DND-41 (cell line): ENCODE measurements around the gene SPAG5.

Source experiments
- EZH2 ChIP-seq: IDR thresholded peaks from 3 replicates; pipeline ENCODE4 v1.6.1; 2012; ENCODE audit warnings: borderline replicate concordance, low read depth, mild to moderate bottlenecking, moderate library complexity, low read length, inconsistent platforms; ENCODE audit not compliant: severe bottlenecking
- TF ChIP-seq, protein P1 (sequence below): IDR thresholded peaks from 2 replicates; pipeline ENCODE4 v1.5.1; 2012; ENCODE audit warnings: borderline replicate concordance, low read length, moderate library complexity, mild to moderate bottlenecking; ENCODE audit not compliant: poor library complexity, severe bottlenecking; ENCODE audit errors: extremely low read depth

DNA sequence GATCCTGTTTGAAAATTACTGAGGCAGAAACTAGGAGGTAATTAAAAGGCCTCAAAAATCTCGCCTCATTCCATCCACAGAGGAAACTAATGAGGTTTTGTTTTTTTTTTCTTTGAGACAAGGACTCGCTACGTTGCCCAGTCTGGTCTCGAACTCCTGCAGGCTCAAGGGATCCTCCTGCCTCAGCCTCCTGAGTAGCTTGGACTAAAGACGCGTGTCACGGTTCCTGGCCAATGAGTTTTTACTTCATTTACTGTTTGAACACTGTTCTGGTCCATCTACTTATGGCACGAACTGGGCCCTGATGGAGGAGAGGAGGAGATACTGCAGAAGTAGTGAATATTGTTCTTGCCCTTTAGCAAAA is 46.7 kb upstream of the SPAG5 start:
- TF ChIP-seq, protein P1, sequence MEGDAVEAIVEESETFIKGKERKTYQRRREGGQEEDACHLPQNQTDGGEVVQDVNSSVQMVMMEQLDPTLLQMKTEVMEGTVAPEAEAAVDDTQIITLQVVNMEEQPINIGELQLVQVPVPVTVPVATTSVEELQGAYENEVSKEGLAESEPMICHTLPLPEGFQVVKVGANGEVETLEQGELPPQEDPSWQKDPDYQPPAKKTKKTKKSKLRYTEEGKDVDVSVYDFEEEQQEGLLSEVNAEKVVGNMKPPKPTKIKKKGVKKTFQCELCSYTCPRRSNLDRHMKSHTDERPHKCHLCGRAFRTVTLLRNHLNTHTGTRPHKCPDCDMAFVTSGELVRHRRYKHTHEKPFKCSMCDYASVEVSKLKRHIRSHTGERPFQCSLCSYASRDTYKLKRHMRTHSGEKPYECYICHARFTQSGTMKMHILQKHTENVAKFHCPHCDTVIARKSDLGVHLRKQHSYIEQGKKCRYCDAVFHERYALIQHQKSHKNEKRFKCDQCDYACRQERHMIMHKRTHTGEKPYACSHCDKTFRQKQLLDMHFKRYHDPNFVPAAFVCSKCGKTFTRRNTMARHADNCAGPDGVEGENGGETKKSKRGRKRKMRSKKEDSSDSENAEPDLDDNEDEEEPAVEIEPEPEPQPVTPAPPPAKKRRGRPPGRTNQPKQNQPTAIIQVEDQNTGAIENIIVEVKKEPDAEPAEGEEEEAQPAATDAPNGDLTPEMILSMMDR = no peak
- TF ChIP-seq EZH2 = no peak
